Chondrocyte (in vitro differentiated cells): ENCODE measurements around the gene LSM14A. TPM values are rescaled to one million over a fixed set of nuclear protein-coding genes. Genes with fewer than 3 reads are reported as not detected.
"Not testable (repeated sequence)": the region's sequence is repeated elsewhere in the genome, so short reads cannot be mapped to it uniquely, and the experiment has no call there.

Experiments used
- DNase-seq: peaks from one replicate; pipeline ENCODE4 v3.0.0; 2021; ENCODE audit warnings: mixed read lengths, low spot score
- H3K27ac Mint-ChIP-seq: one replicate; pipeline ENCODE4 v1.8.0; 2021; ENCODE audit warnings: mild to moderate bottlenecking, moderate library complexity, mixed read lengths; ENCODE audit not compliant: unreplicated experiment
- H3K27me3 Mint-ChIP-seq: 2 replicates; pipeline ENCODE4 v1.8.0; 2021; ENCODE audit warnings: low read depth, mixed read lengths
- H3K36me3 Mint-ChIP-seq: 2 replicates; pipeline ENCODE4 v1.8.0; 2021; ENCODE audit warnings: low read depth, mixed read lengths
- H3K4me1 Mint-ChIP-seq: 2 replicates; pipeline ENCODE4 v1.8.0; 2021; ENCODE audit warnings: low read depth, mild to moderate bottlenecking, mixed read lengths
- H3K4me3 Mint-ChIP-seq: one replicate; pipeline ENCODE4 v1.8.0; 2021; ENCODE audit warnings: mild to moderate bottlenecking, moderate library complexity, mixed read lengths; ENCODE audit not compliant: unreplicated experiment
- H3K9me3 Mint-ChIP-seq: 2 replicates; pipeline ENCODE4 v1.8.0; 2021; ENCODE audit warnings: low read depth, mixed read lengths
- total RNA-seq: library from RNA; stranded (reverse); gene quantifications from 3 replicates; pipeline ENCODE4 v1.2.1, GENCODE V29; 2021
- TF ChIP-seq, protein P1 (sequence below): fragments of 200-600 bp; sonication (generic); IDR thresholded peaks from 2 replicates; pipeline ENCODE4 v1.5.0; 2021; ENCODE audit warnings: antibody characterized with exemption, mild to moderate bottlenecking, moderate library complexity

The LSM14A gene
- total RNA-seq, 1 donor from 2014 or later: 89.4 TPM

DNA sequence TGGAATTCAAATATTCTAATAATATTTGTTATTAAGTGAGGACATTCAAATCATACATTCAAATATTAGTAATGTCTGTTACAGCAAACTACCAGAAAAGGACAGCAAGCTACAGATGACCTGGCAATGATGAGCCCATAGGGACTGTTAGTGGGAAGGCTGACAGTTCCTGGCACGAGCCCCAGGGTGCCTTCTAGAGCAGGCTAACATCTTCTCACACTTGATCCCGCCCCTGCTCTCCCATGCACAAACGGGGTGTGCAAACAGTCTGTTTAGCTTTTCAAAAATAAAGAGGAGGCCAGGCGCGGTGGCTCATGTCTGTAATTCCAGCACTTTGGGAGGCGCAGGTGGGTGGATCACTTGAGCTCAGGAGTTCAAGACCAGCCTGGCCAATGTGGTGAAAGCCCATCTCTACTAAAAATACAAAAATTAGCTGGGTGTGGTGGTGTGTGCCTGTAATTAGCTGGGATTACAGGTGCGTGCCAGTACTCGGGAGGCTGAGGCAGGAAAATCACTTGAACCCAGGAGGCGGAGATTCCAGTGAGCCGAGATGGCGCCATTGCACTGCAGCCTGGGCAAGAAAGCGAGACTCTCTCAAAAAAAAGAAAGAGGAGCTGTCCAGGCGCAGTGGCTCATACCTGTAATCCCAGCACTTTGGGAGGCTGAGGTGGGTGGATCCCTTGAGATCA is 72.5 kb downstream of the LSM14A start:
- no peak for DNase-seq
- TF ChIP-seq, protein P1, sequence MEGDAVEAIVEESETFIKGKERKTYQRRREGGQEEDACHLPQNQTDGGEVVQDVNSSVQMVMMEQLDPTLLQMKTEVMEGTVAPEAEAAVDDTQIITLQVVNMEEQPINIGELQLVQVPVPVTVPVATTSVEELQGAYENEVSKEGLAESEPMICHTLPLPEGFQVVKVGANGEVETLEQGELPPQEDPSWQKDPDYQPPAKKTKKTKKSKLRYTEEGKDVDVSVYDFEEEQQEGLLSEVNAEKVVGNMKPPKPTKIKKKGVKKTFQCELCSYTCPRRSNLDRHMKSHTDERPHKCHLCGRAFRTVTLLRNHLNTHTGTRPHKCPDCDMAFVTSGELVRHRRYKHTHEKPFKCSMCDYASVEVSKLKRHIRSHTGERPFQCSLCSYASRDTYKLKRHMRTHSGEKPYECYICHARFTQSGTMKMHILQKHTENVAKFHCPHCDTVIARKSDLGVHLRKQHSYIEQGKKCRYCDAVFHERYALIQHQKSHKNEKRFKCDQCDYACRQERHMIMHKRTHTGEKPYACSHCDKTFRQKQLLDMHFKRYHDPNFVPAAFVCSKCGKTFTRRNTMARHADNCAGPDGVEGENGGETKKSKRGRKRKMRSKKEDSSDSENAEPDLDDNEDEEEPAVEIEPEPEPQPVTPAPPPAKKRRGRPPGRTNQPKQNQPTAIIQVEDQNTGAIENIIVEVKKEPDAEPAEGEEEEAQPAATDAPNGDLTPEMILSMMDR: no peak
- H3K36me3 Mint-ChIP-seq: no peaks in the 10 kb centered on the region
- no peak overlapping the region for H3K4me3 Mint-ChIP-seq
- peaks cover 40% of the 10 kb centered on the region for H3K4me1 Mint-ChIP-seq
- no peaks in the 10 kb centered on the region for H3K9me3 Mint-ChIP-seq
- no peaks in the 10 kb centered on the region for H3K27me3 Mint-ChIP-seq
- H3K27ac Mint-ChIP-seq: peak overlapping the region; percentile 8

- no peaks in the 10 kb centered on the region for H3K36me3 Mint-ChIP-seq
- TF ChIP-seq, protein P1: no peak
- H3K27ac Mint-ChIP-seq: peak overlapping the region; percentile 74
- no peaks in the 10 kb centered on the region for H3K9me3 Mint-ChIP-seq
- H3K27me3 Mint-ChIP-seq: no peaks in the 10 kb centered on the region
- H3K4me1 Mint-ChIP-seq: peaks cover 40% of the 10 kb centered on the region
- H3K4me3 Mint-ChIP-seq: no peak overlapping the region
- DNase-seq: no peak
Measured at GRCh38 chr19:34246340-34246739, 74.0 kb downstream of the LSM14A start.

- no peaks in the 10 kb centered on the region for H3K27me3 Mint-ChIP-seq
- TF ChIP-seq, protein P1: no peak
- no peak for DNase-seq
- no peaks in the 10 kb centered on the region for H3K36me3 Mint-ChIP-seq
- peaks cover 32% of the 10 kb centered on the region for H3K4me1 Mint-ChIP-seq
- no peaks in the 10 kb centered on the region for H3K9me3 Mint-ChIP-seq
- H3K4me3 Mint-ChIP-seq: no peak overlapping the region
- H3K27ac Mint-ChIP-seq: no peak overlapping the region
Measured at GRCh38 chr19:34248941-34249340, 76.6 kb downstream of the LSM14A start.

DNA sequence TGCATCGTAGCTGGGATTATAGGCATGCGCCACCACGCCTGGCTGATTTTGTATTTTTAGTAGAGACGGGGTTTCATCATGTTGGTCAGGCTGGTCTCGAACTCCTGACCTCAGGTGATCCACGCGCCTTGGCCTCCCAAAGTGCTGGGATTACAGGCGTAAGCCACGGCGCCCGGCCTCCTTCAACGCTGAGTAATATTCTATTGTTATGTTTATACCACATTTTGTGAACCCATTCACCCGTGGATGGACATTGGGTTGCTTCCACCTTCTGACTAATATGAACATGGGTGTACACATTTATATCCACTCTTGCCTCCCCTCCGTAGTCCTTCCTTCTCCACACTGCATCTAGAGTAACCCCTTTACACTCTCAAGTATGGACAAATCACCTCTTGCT is 80.9 kb downstream of the LSM14A start:
- not testable (repeated sequence) for H3K36me3 Mint-ChIP-seq, H3K27ac Mint-ChIP-seq, DNase-seq, H3K9me3 Mint-ChIP-seq, H3K27me3 Mint-ChIP-seq
- H3K4me3 Mint-ChIP-seq: peak overlapping the region; percentile 87
- H3K4me1 Mint-ChIP-seq: peaks cover 29% of the 10 kb centered on the region

DNA sequence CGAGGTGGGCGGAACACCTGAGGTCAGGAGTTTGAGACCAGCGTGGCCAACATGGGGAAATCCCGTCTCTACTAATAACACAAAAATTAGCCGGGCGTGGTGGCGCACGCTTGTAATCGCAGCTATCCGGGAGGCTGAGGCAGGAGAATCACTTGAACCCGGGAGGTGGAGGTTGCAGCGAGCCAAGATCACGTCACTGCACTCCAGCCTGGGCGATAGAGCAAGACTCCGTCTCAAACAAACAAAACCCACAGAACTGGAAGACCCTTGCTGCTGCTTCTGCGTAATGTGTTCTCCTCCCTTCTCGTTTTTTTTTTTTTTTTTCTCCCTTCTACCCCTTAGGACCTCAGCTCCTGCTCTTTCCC is 81.4 kb downstream of the LSM14A start:
- H3K27me3 Mint-ChIP-seq, H3K36me3 Mint-ChIP-seq, DNase-seq, H3K9me3 Mint-ChIP-seq: not testable (repeated sequence)
- peak overlapping the region; percentile 87 for H3K4me3 Mint-ChIP-seq
- peak overlapping the region; percentile 94 for H3K27ac Mint-ChIP-seq
- peaks cover 29% of the 10 kb centered on the region for H3K4me1 Mint-ChIP-seq

DNA sequence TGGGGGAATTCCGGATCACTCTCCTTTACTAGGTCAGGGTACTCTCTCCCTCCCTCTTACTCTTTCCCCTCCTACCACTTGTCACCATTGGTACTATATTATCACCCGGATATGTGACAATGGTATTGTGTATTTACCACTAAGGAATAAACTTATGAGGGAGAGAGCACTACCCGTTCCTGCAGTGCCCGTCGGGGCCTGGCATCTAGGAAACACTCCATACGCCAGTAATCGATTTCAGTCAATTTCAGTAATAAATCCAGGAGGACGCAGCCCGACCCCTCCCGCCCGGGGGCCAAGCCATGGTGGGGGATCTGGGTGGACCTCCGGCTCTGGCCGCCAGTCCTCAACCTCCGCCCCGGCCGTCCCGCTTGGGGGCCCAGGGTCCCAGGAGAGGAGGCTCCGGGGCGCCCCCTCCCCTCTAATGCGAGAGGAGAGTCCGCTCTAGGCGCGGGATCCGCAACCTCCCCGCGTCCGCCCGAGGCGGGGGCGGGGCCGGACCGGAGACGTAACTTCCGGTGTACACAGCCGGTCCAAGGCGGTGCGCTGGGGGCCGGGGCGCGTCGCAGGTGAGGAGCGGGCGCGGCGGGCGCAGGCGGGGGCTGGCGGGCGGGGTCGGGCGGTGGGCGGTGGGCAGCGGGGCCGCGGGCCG is 81.9 kb downstream of the LSM14A start, which contains the start of gene GARRE1:
GARRE1 (plus strand) TSS at position 509 of the 652 bp plus-strand sequence. CDS start 45,920 bp downstream, outside the sequence.
- no peaks in the 10 kb centered on the region for H3K9me3 Mint-ChIP-seq

More for the DNA sequence above, 81.9 kb downstream of the LSM14A start, which contains the start of gene GARRE1:
- TF ChIP-seq, protein P1: peak; percentile 29
- Mint-ChIP-seq H3K27ac (peak within 1 kb of the TSS; percentile 94), H3K4me3 (peak within 1 kb of the TSS; percentile 87), H3K4me1 (peaks cover 27% of the 10 kb centered on the region), H3K27me3 (no peaks in the 10 kb centered on the region), H3K36me3 (no peaks in the 10 kb centered on the region)
- no peak for DNase-seq
